ENCODE measurements around the gene ENTPD6.
A peak's percentile ranks its signal among the peaks of the same experiment; 100 is the strongest.

The ENTPD6 gene

GRCh38 chr20:25188218-25188617 is 7.3 kb upstream of the ENTPD6 start:
- no peak overlapping the region for H3K4me3 ChIP-seq (ENCODE audit: low read depth, low read length)

GRCh38 chr20:25191051-25191450 is 4.5 kb upstream of the ENTPD6 start:
- Histone ChIP-seq H3K4me3 (ENCODE audit: low read depth, low read length) (no peak overlapping the region), H3K9me3 (ENCODE audit: control insufficient read depth, insufficient read depth, low read depth, low read length) (peaks cover 13% of the 10 kb centered on the region), H3K27ac (ENCODE audit: low read depth, low read length) (no peak overlapping the region), H3K4me1 (ENCODE audit: control insufficient read depth, insufficient read depth, low read length) (no peaks in the 10 kb centered on the region; the same call in 1 of the 2 replicates), H3K9ac (ENCODE audit: low read length) (no peak overlapping the region), H3K27me3 (ENCODE audit: control insufficient read depth, insufficient read depth, low read length) (peaks cover under 1% of the 10 kb centered on the region; the same call in 1 of the 2 replicates), H3K36me3 (ENCODE audit: control insufficient read depth, insufficient read depth, low read length) (no peaks in the 10 kb centered on the region)

More at GRCh38 chr20:25188218-25188617, 7.3 kb upstream of the ENTPD6 start:
- no peak overlapping the region for H3K9ac ChIP-seq (ENCODE audit: low read length)
- H3K36me3 ChIP-seq (ENCODE audit: control insufficient read depth, insufficient read depth, low read length), result no peaks in the 10 kb centered on the region
- H3K9me3 ChIP-seq (ENCODE audit: control insufficient read depth, insufficient read depth, low read depth, low read length), result peaks cover 14% of the 10 kb centered on the region
- no peak overlapping the region for H3K27ac ChIP-seq (ENCODE audit: low read depth, low read length)
- H3K4me1 ChIP-seq (ENCODE audit: control insufficient read depth, insufficient read depth, low read length), result no peaks in the 10 kb centered on the region
- no peaks in the 10 kb centered on the region for H3K27me3 ChIP-seq (ENCODE audit: control insufficient read depth, insufficient read depth, low read length)

GRCh38 chr20:25191689-25192088 is 3.8 kb upstream of the ENTPD6 start:
- no peaks in the 10 kb centered on the region for H3K36me3 ChIP-seq (ENCODE audit: control insufficient read depth, insufficient read depth, low read length)

GRCh38 chr20:25193843-25194242 is 1.7 kb upstream of the ENTPD6 start:
- Histone ChIP-seq H3K4me1 (ENCODE audit: control insufficient read depth, insufficient read depth, low read length) (peaks cover 11% of the 10 kb centered on the region), H3K27me3 (ENCODE audit: control insufficient read depth, insufficient read depth, low read length) (peaks cover 3% of the 10 kb centered on the region), H3K27ac (ENCODE audit: low read depth, low read length) (no peak overlapping the region), H3K9me3 (ENCODE audit: control insufficient read depth, insufficient read depth, low read depth, low read length) (no peaks in the 10 kb centered on the region), H3K9ac (ENCODE audit: low read length) (no peak overlapping the region), H3K4me3 (ENCODE audit: low read depth, low read length) (no peak overlapping the region), H3K36me3 (ENCODE audit: control insufficient read depth, insufficient read depth, low read length) (no peaks in the 10 kb centered on the region)

More at GRCh38 chr20:25191689-25192088, 3.8 kb upstream of the ENTPD6 start:
- no peak overlapping the region for H3K27ac ChIP-seq (ENCODE audit: low read depth, low read length)
- no peak overlapping the region for H3K9ac ChIP-seq (ENCODE audit: low read length)
- no peak overlapping the region for H3K4me3 ChIP-seq (ENCODE audit: low read depth, low read length)
- peaks cover 3% of the 10 kb centered on the region; the same call in 1 of the 2 replicates for H3K4me1 ChIP-seq (ENCODE audit: control insufficient read depth, insufficient read depth, low read length)
- peaks cover 7% of the 10 kb centered on the region for H3K9me3 ChIP-seq (ENCODE audit: control insufficient read depth, insufficient read depth, low read depth, low read length)
- H3K27me3 ChIP-seq (ENCODE audit: control insufficient read depth, insufficient read depth, low read length), result peaks cover 3% of the 10 kb centered on the region; the same call in 1 of the 2 replicates

GRCh38 chr20:25194333-25194972 is 1.1 kb upstream of the ENTPD6 start:
- Histone ChIP-seq H3K27me3 (ENCODE audit: control insufficient read depth, insufficient read depth, low read length) (peaks cover 3% of the 10 kb centered on the region), H3K4me3 (ENCODE audit: low read depth, low read length) (no peak overlapping the region), H3K27ac (ENCODE audit: low read depth, low read length) (no peak overlapping the region), H3K9ac (ENCODE audit: low read length) (no peak overlapping the region), H3K4me1 (ENCODE audit: control insufficient read depth, insufficient read depth, low read length) (peaks cover 16% of the 10 kb centered on the region), H3K36me3 (ENCODE audit: control insufficient read depth, insufficient read depth, low read length) (no peaks in the 10 kb centered on the region), H3K9me3 (ENCODE audit: control insufficient read depth, insufficient read depth, low read depth, low read length) (no peaks in the 10 kb centered on the region)

GRCh38 chr20:25195962-25196785 is 662 bp downstream of the ENTPD6 start:
- peak overlapping the region; percentile 81 for H3K4me3 ChIP-seq (ENCODE audit: low read depth, low read length)
- 0 out of 2 replicates have a peak overlapping the region, but pooled peaks have one; percentile 5 for H3K27ac ChIP-seq (ENCODE audit: low read depth, low read length)

GRCh38 chr20:25196786-25197120 is 1.2 kb downstream of the ENTPD6 start:
- H3K27ac ChIP-seq (ENCODE audit: low read depth, low read length), result no peak overlapping the region
- H3K4me1 ChIP-seq (ENCODE audit: control insufficient read depth, insufficient read depth, low read length), result peaks cover 16% of the 10 kb centered on the region
- H3K27me3 ChIP-seq (ENCODE audit: control insufficient read depth, insufficient read depth, low read length), result peaks cover 3% of the 10 kb centered on the region
- H3K4me3 ChIP-seq (ENCODE audit: low read depth, low read length), result peak overlapping the region; percentile 81
- H3K9ac ChIP-seq (ENCODE audit: low read length), result no peak overlapping the region
- no peaks in the 10 kb centered on the region for H3K36me3 ChIP-seq (ENCODE audit: control insufficient read depth, insufficient read depth, low read length)
- H3K9me3 ChIP-seq (ENCODE audit: control insufficient read depth, insufficient read depth, low read depth, low read length), result no peaks in the 10 kb centered on the region

More at GRCh38 chr20:25195962-25196785, 662 bp downstream of the ENTPD6 start:
- H3K9me3 ChIP-seq (ENCODE audit: control insufficient read depth, insufficient read depth, low read depth, low read length), result no peaks in the 10 kb centered on the region
- H3K4me1 ChIP-seq (ENCODE audit: control insufficient read depth, insufficient read depth, low read length), result peaks cover 16% of the 10 kb centered on the region
- H3K27me3 ChIP-seq (ENCODE audit: control insufficient read depth, insufficient read depth, low read length), result peaks cover 3% of the 10 kb centered on the region
- H3K36me3 ChIP-seq (ENCODE audit: control insufficient read depth, insufficient read depth, low read length), result no peaks in the 10 kb centered on the region
- H3K9ac ChIP-seq (ENCODE audit: low read length), result peak overlapping the region; percentile 64

- H3K4me3 ChIP-seq (ENCODE audit: low read depth, low read length), result peak overlapping the region; percentile 81
Measured at GRCh38 chr20:25197183-25197869, 1.8 kb downstream of the ENTPD6 start.

GRCh38 chr20:25197870-25198190 is 2.3 kb downstream of the ENTPD6 start:
- Histone ChIP-seq H3K4me3 (ENCODE audit: low read depth, low read length) (no peak overlapping the region), H3K36me3 (ENCODE audit: control insufficient read depth, insufficient read depth, low read length) (no peaks in the 10 kb centered on the region), H3K4me1 (ENCODE audit: control insufficient read depth, insufficient read depth, low read length) (peaks cover 16% of the 10 kb centered on the region)

More at GRCh38 chr20:25197183-25197869, 1.8 kb downstream of the ENTPD6 start:
- no peaks in the 10 kb centered on the region for H3K36me3 ChIP-seq (ENCODE audit: control insufficient read depth, insufficient read depth, low read length)
- no peak overlapping the region for H3K9ac ChIP-seq (ENCODE audit: low read length)
- peaks cover 16% of the 10 kb centered on the region for H3K4me1 ChIP-seq (ENCODE audit: control insufficient read depth, insufficient read depth, low read length)
- no peaks in the 10 kb centered on the region for H3K9me3 ChIP-seq (ENCODE audit: control insufficient read depth, insufficient read depth, low read depth, low read length)
- peaks cover 3% of the 10 kb centered on the region for H3K27me3 ChIP-seq (ENCODE audit: control insufficient read depth, insufficient read depth, low read length)
- H3K27ac ChIP-seq (ENCODE audit: low read depth, low read length), result no peak overlapping the region

GRCh38 chr20:25198663-25199383 is 3.3 kb downstream of the ENTPD6 start:
- Histone ChIP-seq H3K4me1 (ENCODE audit: control insufficient read depth, insufficient read depth, low read length) (peaks cover 16% of the 10 kb centered on the region), H3K9me3 (ENCODE audit: control insufficient read depth, insufficient read depth, low read depth, low read length) (no peaks in the 10 kb centered on the region), H3K27me3 (ENCODE audit: control insufficient read depth, insufficient read depth, low read length) (peaks cover 3% of the 10 kb centered on the region), H3K4me3 (ENCODE audit: low read depth, low read length) (no peak overlapping the region), H3K9ac (ENCODE audit: low read length) (no peak overlapping the region), H3K36me3 (ENCODE audit: control insufficient read depth, insufficient read depth, low read length) (no peaks in the 10 kb centered on the region), H3K27ac (ENCODE audit: low read depth, low read length) (no peak overlapping the region)

More at GRCh38 chr20:25197870-25198190, 2.3 kb downstream of the ENTPD6 start:
- Histone ChIP-seq H3K27me3 (ENCODE audit: control insufficient read depth, insufficient read depth, low read length) (peaks cover 3% of the 10 kb centered on the region), H3K9me3 (ENCODE audit: control insufficient read depth, insufficient read depth, low read depth, low read length) (no peaks in the 10 kb centered on the region), H3K9ac (ENCODE audit: low read length) (no peak overlapping the region), H3K27ac (ENCODE audit: low read depth, low read length) (no peak overlapping the region)

Measured in HUES6 (cell line).